ENCODE measurements around the gene HAVCR2.
"Not testable (repeated sequence)": the region's sequence is repeated elsewhere in the genome, so short reads cannot be mapped to it uniquely, and the experiment has no call there.

The HAVCR2 gene

GRCh38 chr5:157088342-157088990, 20.4 kb downstream of the HAVCR2 start:
- no peak for DNase-seq (ENCODE audit: low read depth in 2 of 2)

GRCh38 chr5:157086751-157087359, 22.0 kb downstream of the HAVCR2 start:
- DNase-seq (ENCODE audit: low read depth in 2 of 2): no peak

GRCh38 chr5:157085930-157086329, 22.9 kb downstream of the HAVCR2 start:
- DNase-seq (ENCODE audit: low read depth in 2 of 2): no peak

- DNase-seq (ENCODE audit: low read depth in 2 of 2): no peak
Measured at GRCh38 chr5:157080286-157080685, 28.6 kb downstream of the HAVCR2 start.

GRCh38 chr5:157076558-157076957, 32.3 kb downstream of the HAVCR2 start:
- DNase-seq (ENCODE audit: low read depth in 2 of 2): no peak

- no peak for DNase-seq (ENCODE audit: low read depth in 2 of 2)
Measured at GRCh38 chr5:157072508-157072907, 36.3 kb downstream of the HAVCR2 start.

GRCh38 chr5:157069949-157070348, 38.9 kb downstream of the HAVCR2 start:
- no peak for DNase-seq (ENCODE audit: low read depth in 2 of 2)

GRCh38 chr5:157068785-157069184, 40.1 kb downstream of the HAVCR2 start:
- DNase-seq (ENCODE audit: low read depth in 2 of 2): no peak

GRCh38 chr5:157068339-157068738, 40.5 kb downstream of the HAVCR2 start:
- DNase-seq (ENCODE audit: low read depth in 2 of 2): no peak

- DNase-seq (ENCODE audit: low read depth in 2 of 2): no peak
Measured at GRCh38 chr5:157067005-157067404, 41.8 kb downstream of the HAVCR2 start.

GRCh38 chr5:157066080-157066479, 42.8 kb downstream of the HAVCR2 start:
- DNase-seq (ENCODE audit: low read depth in 2 of 2): no peak

- DNase-seq (ENCODE audit: low read depth in 2 of 2): no peak
Measured at GRCh38 chr5:157063776-157064430, 44.9 kb downstream of the HAVCR2 start.

GRCh38 chr5:157059891-157060290, 49.0 kb downstream of the HAVCR2 start:
- no peak for DNase-seq (ENCODE audit: low read depth in 2 of 2)

- DNase-seq (ENCODE audit: low read depth in 2 of 2): no peak
Measured at GRCh38 chr5:157059093-157059539, 49.7 kb downstream of the HAVCR2 start, which contains the start of gene HAVCR1. Gene HAVCR1, minus strand, starts transcription at chr5:157059116. Its CDS starts 1,173 bp downstream, at chr5:157057943.

GRCh38 chr5:157057459-157058370, 51.1 kb downstream of the HAVCR2 start:
- DNase-seq (ENCODE audit: low read depth in 2 of 2): no peak

- DNase-seq (ENCODE audit: low read depth in 2 of 2): not testable (repeated sequence)
Measured at GRCh38 chr5:157056848-157057247, 52.0 kb downstream of the HAVCR2 start.

GRCh38 chr5:157051604-157052245, 57.1 kb downstream of the HAVCR2 start:
- no peak for DNase-seq (ENCODE audit: low read depth in 2 of 2)

- no peak for DNase-seq (ENCODE audit: low read depth in 2 of 2)
Measured at GRCh38 chr5:157050050-157050449, 58.8 kb downstream of the HAVCR2 start.

- DNase-seq (ENCODE audit: low read depth in 2 of 2): no peak
Measured at GRCh38 chr5:157049605-157050004, 59.2 kb downstream of the HAVCR2 start.

GRCh38 chr5:157047898-157048297, 60.9 kb downstream of the HAVCR2 start:
- DNase-seq (ENCODE audit: low read depth in 2 of 2): no peak

- not testable (repeated sequence) for DNase-seq (ENCODE audit: low read depth in 2 of 2)
Measured at GRCh38 chr5:157047016-157047415, 61.8 kb downstream of the HAVCR2 start.

All from stimulated activated CD8-positive, alpha-beta memory T cell treated with anti-CD3 and anti-CD28 coated beads, Interleukin-2, amount 100 ng/mL, for 1 hour (primary cell).